HepG2 (cell line): ENCODE data around the gene GDF7. TPM values are rescaled to one million over a fixed set of nuclear protein-coding genes. Genes with fewer than 3 reads are reported as not detected.
A peak's percentile ranks its signal among the peaks of the same experiment; 100 is the strongest.

Source experiments
- ADNP ChIP-seq: sonication (generic); formaldehyde crosslinking; IDR thresholded peaks from 2 replicates; pipeline ENCODE4 v1.4.0; 2020; ENCODE audit warnings: missing genetic modification reagents
- CEBPB ChIP-seq: IDR thresholded peaks from 2 replicates; pipeline ENCODE4 v1.6.1; 2011; ENCODE audit warnings: low read depth, low read length, improper control_type of control experiment, borderline replicate concordance
- FOXJ3 ChIP-seq: sonication (generic); formaldehyde crosslinking; IDR thresholded peaks from 2 replicates; pipeline ENCODE4 v1.4.0; 2020; ENCODE audit warnings: missing genetic modification reagents, mild to moderate bottlenecking, borderline replicate concordance
- HNRNPK ChIP-seq: fragments of 200-400 bp; formaldehyde crosslinking; IDR thresholded peaks from 2 replicates; pipeline ENCODE4 v1.6.1; 2018; ENCODE audit warnings: low read length, low read depth, moderate library complexity, mild to moderate bottlenecking; ENCODE audit not compliant: poor library complexity, severe bottlenecking
- HOXA5 ChIP-seq: sonication (generic); formaldehyde crosslinking; IDR thresholded peaks from 2 replicates; pipeline ENCODE4 v1.4.0; 2020; ENCODE audit warnings: missing genetic modification reagents
- IRF2 ChIP-seq: IDR thresholded peaks from 2 replicates; pipeline ENCODE4 v1.6.1; 2018; ENCODE audit warnings: missing genetic modification reagents, missing compliant biosample characterization
- KLF9 ChIP-seq: IDR thresholded peaks from 2 replicates; pipeline ENCODE4 v1.6.1; 2016; ENCODE audit warnings: low read depth
- KMT2B ChIP-seq: IDR thresholded peaks from 2 replicates; pipeline ENCODE4 v1.6.1; 2016; ENCODE audit warnings: missing genetic modification reagents, missing compliant biosample characterization
- MBNL3 ChIP-seq: fragments of 250-450 bp; sonication (Bioruptor Pico); conservative IDR thresholded peaks from 2 replicates; pipeline ENCODE4 v1.8.0; 2022; ENCODE audit warnings: mild to moderate bottlenecking, inconsistent platforms
- NR0B2 ChIP-seq: sonication (generic); formaldehyde crosslinking; IDR thresholded peaks from 2 replicates; pipeline ENCODE4 v1.4.0; 2020; ENCODE audit warnings: mild to moderate bottlenecking, missing genetic modification reagents
- PHF5A ChIP-seq: IDR thresholded peaks from one replicate; pipeline ENCODE4 v1.6.1; 2018; ENCODE audit warnings: low read depth, missing genetic modification reagents; ENCODE audit not compliant: unreplicated experiment
- POLR2G ChIP-seq: fragments of 200-400 bp; formaldehyde crosslinking; IDR thresholded peaks from 2 replicates; pipeline ENCODE4 v1.6.1; 2018; ENCODE audit warnings: mild to moderate bottlenecking, low read depth, low read length, moderate library complexity
- SOX13 ChIP-seq, 3 experiments: fragments of 450-650 bp in 1 of 3; sonication (generic) in 1 of 3; formaldehyde crosslinking in 1 of 3; IDR thresholded peaks in 2 of 3; conservative IDR thresholded peaks in 1 of 3; 2 replicates each; pipeline versions ENCODE4 v1.5.0 to v1.6.1; 2016 to 2020; ENCODE audit warnings: antibody characterized with exemption in 1 of 3, mild to moderate bottlenecking in 1 of 3, missing compliant biosample characterization in 1 of 3, missing genetic modification reagents in 1 of 3, moderate library complexity in 1 of 3
- SOX5 ChIP-seq: IDR thresholded peaks from 2 replicates; pipeline ENCODE4 v1.6.1; 2016; ENCODE audit warnings: borderline replicate concordance
- USF2 ChIP-seq, 2 experiments: sonication (generic) in 1 of 2; formaldehyde crosslinking in 1 of 2; IDR thresholded peaks; 2 replicates each; pipeline versions ENCODE4 v1.5.1 to v1.6.1; 2011 to 2020; ENCODE audit warnings: borderline replicate concordance in 1 of 2, low read depth in 1 of 2, low read length in 1 of 2, mild to moderate bottlenecking in 1 of 2, missing genetic modification reagents in 1 of 2, moderate library complexity in 1 of 2
- ZBTB26 ChIP-seq: IDR thresholded peaks from 2 replicates; pipeline ENCODE4 v1.6.1; 2016; ENCODE audit warnings: missing compliant biosample characterization, missing genetic modification reagents, borderline replicate concordance
- ZBTB34 ChIP-seq: sonication (generic); formaldehyde crosslinking; IDR thresholded peaks from 2 replicates; pipeline ENCODE4 v1.8.0; 2022; ENCODE audit warnings: mild to moderate bottlenecking, missing genetic modification reagents
- ZNF225 ChIP-seq: sonication (generic); formaldehyde crosslinking; IDR thresholded peaks from 2 replicates; pipeline ENCODE4 v1.4.0; 2020; ENCODE audit warnings: mild to moderate bottlenecking, missing genetic modification reagents
- ZNF230 ChIP-seq: sonication (generic); formaldehyde crosslinking; IDR thresholded peaks from 2 replicates; pipeline ENCODE4 v1.4.0; 2020; ENCODE audit warnings: mild to moderate bottlenecking, missing genetic modification reagents
- ZNF639 ChIP-seq: conservative IDR thresholded peaks from 2 replicates; pipeline ENCODE4 v1.6.1; 2018; ENCODE audit warnings: missing genetic modification reagents
- ZNF720 ChIP-seq: sonication (generic); formaldehyde crosslinking; IDR thresholded peaks from 2 replicates; pipeline ENCODE4 v1.4.0; 2020; ENCODE audit warnings: missing genetic modification reagents
- ZSCAN30 ChIP-seq: sonication (generic); formaldehyde crosslinking; IDR thresholded peaks from 2 replicates; pipeline ENCODE4 v1.5.0; 2020; ENCODE audit warnings: mild to moderate bottlenecking, missing genetic modification reagents
- polyA plus RNA-seq, 8 experiments: library from polyadenylated mRNA; depleted of rRNA in 3 of 8; stranded (reverse) in 7 of 8; unstranded in 1 of 8; fragments of >200 nt; fragmentation: Illumina TruSeq in 4 of 8; extraction: Trizol in 4 of 8; gene quantifications; 2 replicates each; pipeline versions ENCODE4 v1.2.1 to v1.2.3, GENCODE V29; 2011 to 2016; ENCODE audit warnings: low read depth in 4 of 8, missing spikeins in 1 of 8, mixed read lengths in 1 of 8; ENCODE audit not compliant: insufficient read depth in 1 of 8
- total RNA-seq, 5 experiments: library from RNA; depleted of rRNA; stranded (reverse); fragments of >200 nt; fragmentation: Illumina TruSeq; extraction: Trizol; gene quantifications; 2 replicates each; pipeline ENCODE4 v1.2.3, GENCODE V29; 2016; ENCODE audit warnings: low read depth in 1 of 5

GDF7 gene
- total and polyA plus RNA-seq, 2 of the 13 experiments (the other 11 are each of a cell fraction or from before 2014, with no cell fraction given), result 1.6 to 15.0 TPM

- no peak for TF ChIP-seq SOX13 (IDR thresholded peaks at IDR 0.05)
- peak in 1 of 2 experiments; percentile 91; a peak in 2 of 4 replicates for TF ChIP-seq SOX13 (CRISPR knock-in tag; conservative IDR thresholded peaks at IDR 0.05 in 1 of 2, IDR thresholded peaks at IDR 0.05 in 1 of 2)
- TF ChIP-seq MBNL3 (CRISPR knock-in tag), result no peak
- TF ChIP-seq HNRNPK, result no peak
- TF ChIP-seq NR0B2, result peak; percentile 28; the same call in 1 of the 2 replicates
- no peak for TF ChIP-seq ZBTB34 (CRISPR knock-in tag)
- no peak for TF ChIP-seq ZNF639 (CRISPR knock-in tag)
- no peak for TF ChIP-seq ZNF230
- TF ChIP-seq POLR2G, result no peak
- TF ChIP-seq ZNF720, result no peak
- no peak for TF ChIP-seq ZNF225 (CRISPR knock-in tag)
- TF ChIP-seq IRF2 (CRISPR knock-in tag), result peak; percentile 21; the same call in 1 of the 2 replicates
- TF ChIP-seq KLF9, result no peak
- no peak for TF ChIP-seq ADNP (CRISPR knock-in tag)
- TF ChIP-seq ZBTB26 (CRISPR knock-in tag), result peak; percentile 78; the same call in 1 of the 2 replicates
- TF ChIP-seq CEBPB, result peak; percentile 74; the same call in 1 of the 2 replicates
- peak; percentile 48; the same call in 1 of the 2 replicates for TF ChIP-seq FOXJ3 (CRISPR knock-in tag)
- TF ChIP-seq HOXA5, result no peak
- TF ChIP-seq ZSCAN30 (CRISPR knock-in tag), result no peak
- TF ChIP-seq USF2 (IDR thresholded peaks at IDR 0.05; ENCODE audit: low read depth, low read length), result no peak
- no peak for TF ChIP-seq USF2 (CRISPR knock-in tag; IDR thresholded peaks at IDR 0.05; ENCODE audit: borderline replicate concordance)
- TF ChIP-seq PHF5A (CRISPR knock-in tag), result no peak
- no peak for TF ChIP-seq KMT2B (CRISPR knock-in tag)
- peak; percentile 84 for TF ChIP-seq SOX5 (CRISPR knock-in tag)
These were observed 17.7 kb downstream of the GDF7 start (continued) for GRCh38 chr2:20684581-20685063.
